HepG2 (cell line): ENCODE results near the gene GSTM4. TPM values are rescaled to one million over a fixed set of nuclear protein-coding genes. Genes with fewer than 3 reads are reported as not detected.

Experiments
- ATAC-seq: fragments of 200-7000 bp; cut with Tn5 transposase; 3 replicates; pipeline ENCODE4 v1.9.1; 2020; ENCODE audit warnings: mild to moderate bottlenecking, moderate library complexity
- BruUV-seq: library from RNA; stranded (reverse); fragments of 400-500 nt; replicated peaks from 2 replicates; lab custom pipeline; 2021; lab: Mats Ljungman, UMichigan
- CTCF ChIA-PET: fragments of 300-600 bp; formaldehyde crosslinking; extraction: SDS; loops from one replicate; lab custom pipeline; 2021; ENCODE audit warnings: low total read pairs, inconsistent platforms, low intra/inter-chr PET ratio; lab: Yijun Ruan, JAX
- POLR2A ChIA-PET: fragments of 350-600 bp; sonication (Branson Sonifier 250); formaldehyde crosslinking; loops from one replicate; lab custom pipeline; 2020; ENCODE audit warnings: antibody characterized with exemption, inconsistent platforms; lab: Yijun Ruan, JAX
- DNase-seq: peaks from one replicate; pipeline ENCODE4 v3.0.0-alpha.2; 2015; ENCODE audit warnings: low spot score
- FAIRE-seq: peaks from 3 replicates; lab custom pipeline; 2011; peaks lifted over from hg19 to GRCh38; lab: Jason Lieb, UNC
- H2AFZ ChIP-seq: one replicate; pipeline ENCODE4 v1.6.1; 2011; ENCODE audit warnings: low read length, inconsistent platforms
- H3K27ac ChIP-seq: fragments of 300-600 bp; 3 replicates; pipeline ENCODE4 v1.8.0; 2011; ENCODE audit warnings: mixed run types, mild to moderate bottlenecking, mixed read lengths, low read length, inconsistent platforms; ENCODE audit not compliant: insufficient read depth; ENCODE audit errors: extremely low read length
- H3K27me3 ChIP-seq, 2 experiments: fragments of 200-600 bp in 1 of 2; 2 replicates in 1 of 2; 3 replicates in 1 of 2; pipeline versions ENCODE4 v1.6.0 to v1.8.0; 2011; ENCODE audit warnings: low read length in 2 of 2, mild to moderate bottlenecking in 2 of 2, moderate library complexity in 2 of 2, inconsistent platforms in 1 of 2; ENCODE audit not compliant: insufficient read depth in 2 of 2, control insufficient read depth in 1 of 2
- H3K36me3 ChIP-seq, 2 experiments: fragments of 200-600 bp in 1 of 2; replicated peaks in 1 of 2; 2 replicates in 1 of 2; 3 replicates in 1 of 2; pipeline versions ENCODE4 v1.5.1 to v1.8.0; 2011; ENCODE audit warnings: low read length in 2 of 2, inconsistent platforms in 1 of 2; ENCODE audit not compliant: insufficient read depth in 2 of 2, control insufficient read depth in 1 of 2
- H3K4me1 ChIP-seq: 2 replicates; pipeline ENCODE4 v1.5.1; 2012; ENCODE audit warnings: low read length, inconsistent platforms; ENCODE audit not compliant: insufficient read depth
- H3K4me2 ChIP-seq: 2 replicates; pipeline ENCODE4 v1.6.0; 2011; ENCODE audit warnings: low read depth, low read length, inconsistent platforms
- H3K4me3 ChIP-seq, 3 experiments: fragments of 200-600 bp in 1 of 3; sonication (generic), shearing (Covaris generic) in 1 of 3; replicated peaks in 1 of 3; 2 replicates each; pipeline ENCODE4 v1.5.1; 2011 to 2016; ENCODE audit warnings: low read length in 3 of 3, inconsistent platforms in 2 of 3, low read depth in 2 of 3, mild to moderate bottlenecking in 2 of 3, control low read depth in 1 of 3, mixed read lengths in 1 of 3; ENCODE audit not compliant: insufficient read depth in 1 of 3
- H3K79me2 ChIP-seq: one replicate; pipeline ENCODE4 v1.6.1; 2011; ENCODE audit warnings: low read length, inconsistent platforms; ENCODE audit not compliant: insufficient read depth
- H3K9ac ChIP-seq: 2 replicates; pipeline ENCODE4 v1.6.0; 2011; ENCODE audit warnings: mild to moderate bottlenecking, low read depth, low read length, inconsistent platforms; ENCODE audit not compliant: insufficient read depth
- H3K9me3 ChIP-seq: 2 replicates; pipeline ENCODE4 v1.5.1; 2012; ENCODE audit warnings: mild to moderate bottlenecking, low read length
- H4K20me1 ChIP-seq: 2 replicates; pipeline ENCODE4 v1.6.0; 2011; ENCODE audit warnings: inconsistent platforms, mild to moderate bottlenecking, low read length, moderate library complexity; ENCODE audit not compliant: insufficient read depth
- FOXM1 ChIP-seq: sonication (generic); formaldehyde crosslinking; IDR thresholded peaks from 2 replicates; pipeline ENCODE4 v1.5.0; 2020; ENCODE audit warnings: missing genetic modification reagents
- NFKB2 ChIP-seq: sonication (generic); formaldehyde crosslinking; IDR thresholded peaks from 2 replicates; pipeline ENCODE4 v1.4.0; 2020; ENCODE audit warnings: missing genetic modification reagents, borderline replicate concordance
- NFRKB ChIP-seq: fragments of 450-650 bp; IDR thresholded peaks from 2 replicates; pipeline ENCODE4 v1.6.1; 2017
- NRL ChIP-seq: sonication (generic); formaldehyde crosslinking; IDR thresholded peaks from 2 replicates; pipeline ENCODE4 v1.5.0; 2020; ENCODE audit warnings: missing genetic modification reagents, mild to moderate bottlenecking, moderate library complexity, borderline replicate concordance
- SRF ChIP-seq: IDR thresholded peaks from 2 replicates; pipeline ENCODE4 v1.6.1; 2011; ENCODE audit warnings: mild to moderate bottlenecking, low read depth, low read length, moderate library complexity
- ZBTB21 ChIP-seq: sonication (generic); formaldehyde crosslinking; IDR thresholded peaks from 2 replicates; pipeline ENCODE4 v1.4.0; 2020; ENCODE audit warnings: missing genetic modification reagents
- ZNF546 ChIP-seq: sonication (generic); formaldehyde crosslinking; conservative IDR thresholded peaks from 2 replicates; pipeline ENCODE4 v1.8.1; 2023; ENCODE audit warnings: mild to moderate bottlenecking, missing genetic modification reagents
- ZNF788 ChIP-seq: sonication (generic); formaldehyde crosslinking; IDR thresholded peaks from 2 replicates; pipeline ENCODE4 v1.5.0; 2020; ENCODE audit warnings: mild to moderate bottlenecking, missing genetic modification reagents, borderline replicate concordance
- WGBS: methylation state at CpG from one replicate; pipeline ENCODE4 v1.1.6; 2017; ENCODE audit warnings: low lambda C conversion rate; 5-methylcytosine and 5-hydroxymethylcytosine counted together
- in situ Hi-C: cut with HindIII; loops from 2 replicates; pipeline ENCODE4 v1.10.0; 2017; ENCODE audit warnings: low pct_unique_long_range_greater_than_20kb; ENCODE audit not compliant: extremely low pct_ligation_motif_present
- intact Hi-C: fragments of 100-400 bp; cut with micrococcal nuclease; formaldehyde crosslinking; loops from one replicate; pipeline ENCODE4 v1.10.0; 2022; ENCODE audit not compliant: unreplicated experiment
- polyA plus RNA-seq, 8 experiments: library from polyadenylated mRNA; depleted of rRNA in 3 of 8; stranded (reverse) in 7 of 8; unstranded in 1 of 8; fragments of >200 nt; fragmentation: Illumina TruSeq in 4 of 8; extraction: Trizol in 4 of 8; gene quantifications; 2 replicates each; pipeline versions ENCODE4 v1.2.1 to v1.2.3, GENCODE V29; 2011 to 2016; ENCODE audit warnings: low read depth in 4 of 8, missing spikeins in 1 of 8, mixed read lengths in 1 of 8; ENCODE audit not compliant: insufficient read depth in 1 of 8
- total RNA-seq, 5 experiments: library from RNA; depleted of rRNA; stranded (reverse); fragments of >200 nt; fragmentation: Illumina TruSeq; extraction: Trizol; gene quantifications; 2 replicates each; pipeline ENCODE4 v1.2.3, GENCODE V29; 2016; ENCODE audit warnings: low read depth in 1 of 5
- TF ChIP-seq, protein P1 (sequence below), 2 experiments: sonication (generic) in 1 of 2; formaldehyde crosslinking in 1 of 2; IDR thresholded peaks; 2 replicates each; pipeline versions ENCODE4 v1.4.0 to v1.6.1; 2016 to 2020; ENCODE audit warnings: borderline replicate concordance in 1 of 2, low read depth in 1 of 2, mild to moderate bottlenecking in 1 of 2, missing genetic modification reagents in 1 of 2
- TF ChIP-seq, protein P2 (sequence below): sonication (generic); formaldehyde crosslinking; IDR thresholded peaks from 2 replicates; pipeline ENCODE4 v1.5.0; 2020; ENCODE audit warnings: mild to moderate bottlenecking, missing genetic modification reagents, borderline replicate concordance
- TF ChIP-seq, protein P3 (sequence below): IDR thresholded peaks from 2 replicates; pipeline ENCODE4 v1.6.1; 2012; ENCODE audit warnings: low read length, improper control_type of control experiment

The GSTM4 gene
- total and polyA plus RNA-seq, 2 of the 13 experiments (the other 11 are each of a cell fraction or from before 2014, with no cell fraction given), result 25.3 to 40.8 TPM

DNA sequence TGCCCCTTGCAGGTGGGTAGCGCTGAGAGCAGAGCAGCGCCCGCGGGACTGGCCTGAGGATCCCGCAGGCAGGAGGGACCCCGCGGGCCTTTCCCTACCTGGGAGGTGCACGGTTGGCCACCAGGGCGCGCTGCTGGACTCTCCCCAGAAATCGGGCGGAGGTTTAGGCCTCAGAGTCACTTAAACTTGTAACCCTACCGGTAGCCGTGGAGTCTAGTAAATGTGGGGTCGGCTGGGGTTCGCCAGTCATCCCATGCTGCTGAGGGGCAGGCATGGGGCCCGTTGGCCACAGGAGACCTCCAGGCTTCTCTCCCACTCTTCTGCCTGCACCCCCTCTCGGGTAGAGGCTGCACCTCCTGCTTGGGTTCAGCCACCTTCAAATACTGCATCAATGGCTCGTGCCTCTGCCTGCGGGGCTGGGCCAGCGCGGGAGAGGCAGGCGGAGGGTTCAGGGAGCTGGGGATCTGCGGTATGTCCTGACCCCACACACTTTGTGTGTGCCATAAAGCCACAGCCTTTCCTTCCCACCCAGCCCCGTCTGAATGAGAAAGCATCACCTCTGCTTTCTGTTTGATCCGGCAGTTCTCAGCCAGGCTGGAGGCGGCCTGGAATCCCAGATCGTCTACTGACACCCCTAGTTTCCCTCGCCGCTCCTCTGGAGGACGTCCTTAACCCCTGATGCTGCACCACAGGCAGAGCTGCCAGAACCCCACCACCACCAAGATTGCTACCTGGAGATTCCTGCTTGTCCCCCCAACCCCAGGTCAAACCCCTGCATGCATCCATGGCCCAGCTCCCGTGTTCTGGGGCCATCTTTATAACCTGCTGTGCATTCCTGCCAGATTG lies 12.3 kb upstream of the GSTM4 start (continued):
- TF ChIP-seq NFRKB (no peak), ZBTB21 (CRISPR knock-in tag) (no peak), SRF (no peak), ZNF546 (CRISPR knock-in tag) (no peak), FOXM1 (CRISPR knock-in tag) (no peak)
- TF ChIP-seq, protein P1, sequence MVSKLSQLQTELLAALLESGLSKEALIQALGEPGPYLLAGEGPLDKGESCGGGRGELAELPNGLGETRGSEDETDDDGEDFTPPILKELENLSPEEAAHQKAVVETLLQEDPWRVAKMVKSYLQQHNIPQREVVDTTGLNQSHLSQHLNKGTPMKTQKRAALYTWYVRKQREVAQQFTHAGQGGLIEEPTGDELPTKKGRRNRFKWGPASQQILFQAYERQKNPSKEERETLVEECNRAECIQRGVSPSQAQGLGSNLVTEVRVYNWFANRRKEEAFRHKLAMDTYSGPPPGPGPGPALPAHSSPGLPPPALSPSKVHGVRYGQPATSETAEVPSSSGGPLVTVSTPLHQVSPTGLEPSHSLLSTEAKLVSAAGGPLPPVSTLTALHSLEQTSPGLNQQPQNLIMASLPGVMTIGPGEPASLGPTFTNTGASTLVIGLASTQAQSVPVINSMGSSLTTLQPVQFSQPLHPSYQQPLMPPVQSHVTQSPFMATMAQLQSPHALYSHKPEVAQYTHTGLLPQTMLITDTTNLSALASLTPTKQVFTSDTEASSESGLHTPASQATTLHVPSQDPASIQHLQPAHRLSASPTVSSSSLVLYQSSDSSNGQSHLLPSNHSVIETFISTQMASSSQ (IDR thresholded peaks at IDR 0.05; ENCODE audit: low read depth), result no peak
- TF ChIP-seq, protein P1 (CRISPR knock-in tag; IDR thresholded peaks at IDR 0.05; ENCODE audit: borderline replicate concordance), result peak; percentile 43; the same call in 1 of the 2 replicates
- TF ChIP-seq, all 625 proteins: peak for 91

DNA sequence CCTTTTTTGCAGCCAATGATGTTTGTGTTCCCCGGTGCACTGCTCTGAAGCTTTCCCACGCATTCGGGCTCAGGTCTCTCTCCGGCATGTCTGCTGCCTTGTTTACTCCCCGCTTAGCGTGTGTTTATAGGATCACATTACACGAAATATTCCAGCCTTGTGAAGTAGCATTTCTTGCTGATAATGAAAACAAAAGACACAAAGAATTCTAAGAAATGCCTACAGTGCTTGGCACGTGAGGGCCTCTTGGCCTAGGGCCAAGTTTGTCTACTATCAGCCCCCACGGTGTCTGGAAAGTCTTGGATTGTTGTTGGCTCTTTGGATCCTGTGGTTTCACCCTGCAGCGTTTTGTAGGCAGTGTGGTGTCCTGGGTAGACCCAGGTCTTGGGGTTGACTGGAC lies 11.2 kb upstream of the GSTM4 start:
- CTCF ChIA-PET, result interaction anchor here (2.2 to 2.6 kb wide), 2 partner anchors 59 to 129 kb away, joined by 11 to 26 read pairs; no protein-coding TSS in a partner anchor
- POLR2A ChIA-PET, result no interaction called here
- Histone ChIP-seq H3K36me3 (no peaks in the 10 kb centered on the region), H2AFZ (no peak overlapping the region), H3K9ac (no peak overlapping the region), H3K4me3 (peak overlapping the region in 1 of 3 experiments; percentile 28; a peak in 2 of 6 replicates), H3K4me1 (peaks cover 23% of the 10 kb centered on the region), H3K9me3 (no peaks in the 10 kb centered on the region), H3K27me3 (0 out of 5 replicates have a peak, but pooled peaks cover 0 to 3% of the 10 kb centered on the region in 2 experiments), H3K4me2 (peak overlapping the region; percentile 54), H4K20me1 (no peaks in the 10 kb centered on the region), H3K27ac (no peak overlapping the region), H3K79me2 (no peaks in the 10 kb centered on the region)
- DNase-seq, result no peak
- no peak for ATAC-seq
- intact Hi-C loops, result loop anchor here (5.0 kb wide), 1 partner anchor 348 kb away; no protein-coding TSS in a partner anchor
- FAIRE-seq, result no peak
- WGBS, result 0% methylated on average over 4 of the region's 10 CpGs
- BruUV-seq, result no TSS peak
- in situ Hi-C loops, result loop anchor here (5.0 to 10.0 kb wide), 3 partner anchors 63 to 340 kb away; partner anchors contain the start of gene AHCYL1
- TF ChIP-seq ZNF788 (CRISPR knock-in tag) (no peak), NFKB2 (CRISPR knock-in tag) (no peak), NRL (CRISPR knock-in tag) (no peak)
- TF ChIP-seq, protein P2, sequence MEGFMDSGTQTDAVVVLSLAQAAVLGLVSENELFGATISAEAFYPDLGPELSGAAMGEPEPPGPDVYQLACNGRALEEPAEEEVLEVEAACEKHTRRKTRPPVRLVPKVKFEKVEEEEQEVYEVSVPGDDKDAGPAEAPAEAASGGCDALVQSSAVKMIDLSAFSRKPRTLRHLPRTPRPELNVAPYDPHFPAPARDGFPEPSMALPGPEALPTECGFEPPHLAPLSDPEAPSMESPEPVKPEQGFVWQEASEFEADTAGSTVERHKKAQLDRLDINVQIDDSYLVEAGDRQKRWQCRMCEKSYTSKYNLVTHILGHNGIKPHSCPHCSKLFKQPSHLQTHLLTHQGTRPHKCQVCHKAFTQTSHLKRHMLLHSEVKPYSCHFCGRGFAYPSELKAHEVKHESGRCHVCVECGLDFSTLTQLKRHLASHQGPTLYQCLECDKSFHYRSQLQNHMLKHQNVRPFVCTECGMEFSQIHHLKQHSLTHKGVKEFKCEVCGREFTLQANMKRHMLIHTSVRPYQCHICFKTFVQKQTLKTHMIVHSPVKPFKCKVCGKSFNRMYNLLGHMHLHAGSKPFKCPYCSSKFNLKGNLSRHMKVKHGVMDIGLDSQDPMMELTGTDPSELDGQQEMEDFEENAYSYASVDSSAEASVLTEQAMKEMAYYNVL (CRISPR knock-in tag), result no peak
- TF ChIP-seq, protein P3, sequence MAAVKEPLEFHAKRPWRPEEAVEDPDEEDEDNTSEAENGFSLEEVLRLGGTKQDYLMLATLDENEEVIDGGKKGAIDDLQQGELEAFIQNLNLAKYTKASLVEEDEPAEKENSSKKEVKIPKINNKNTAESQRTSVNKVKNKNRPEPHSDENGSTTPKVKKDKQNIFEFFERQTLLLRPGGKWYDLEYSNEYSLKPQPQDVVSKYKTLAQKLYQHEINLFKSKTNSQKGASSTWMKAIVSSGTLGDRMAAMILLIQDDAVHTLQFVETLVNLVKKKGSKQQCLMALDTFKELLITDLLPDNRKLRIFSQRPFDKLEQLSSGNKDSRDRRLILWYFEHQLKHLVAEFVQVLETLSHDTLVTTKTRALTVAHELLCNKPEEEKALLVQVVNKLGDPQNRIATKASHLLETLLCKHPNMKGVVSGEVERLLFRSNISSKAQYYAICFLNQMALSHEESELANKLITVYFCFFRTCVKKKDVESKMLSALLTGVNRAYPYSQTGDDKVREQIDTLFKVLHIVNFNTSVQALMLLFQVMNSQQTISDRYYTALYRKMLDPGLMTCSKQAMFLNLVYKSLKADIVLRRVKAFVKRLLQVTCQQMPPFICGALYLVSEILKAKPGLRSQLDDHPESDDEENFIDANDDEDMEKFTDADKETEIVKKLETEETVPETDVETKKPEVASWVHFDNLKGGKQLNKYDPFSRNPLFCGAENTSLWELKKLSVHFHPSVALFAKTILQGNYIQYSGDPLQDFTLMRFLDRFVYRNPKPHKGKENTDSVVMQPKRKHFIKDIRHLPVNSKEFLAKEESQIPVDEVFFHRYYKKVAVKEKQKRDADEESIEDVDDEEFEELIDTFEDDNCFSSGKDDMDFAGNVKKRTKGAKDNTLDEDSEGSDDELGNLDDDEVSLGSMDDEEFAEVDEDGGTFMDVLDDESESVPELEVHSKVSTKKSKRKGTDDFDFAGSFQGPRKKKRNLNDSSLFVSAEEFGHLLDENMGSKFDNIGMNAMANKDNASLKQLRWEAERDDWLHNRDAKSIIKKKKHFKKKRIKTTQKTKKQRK, result no peak
